SW480 (cell line): ENCODE measurements around the gene ZMAT2.
"Not testable (repeated sequence)": the region's sequence is repeated elsewhere in the genome, so short reads cannot be mapped to it uniquely, and the experiment has no call there.

ENCODE experiments used
- DNase-seq: peaks from one replicate; pipeline ENCODE4 v3.0.0-alpha.2; 2016; ENCODE audit warnings: low spot score

Gene ZMAT2, protein sequence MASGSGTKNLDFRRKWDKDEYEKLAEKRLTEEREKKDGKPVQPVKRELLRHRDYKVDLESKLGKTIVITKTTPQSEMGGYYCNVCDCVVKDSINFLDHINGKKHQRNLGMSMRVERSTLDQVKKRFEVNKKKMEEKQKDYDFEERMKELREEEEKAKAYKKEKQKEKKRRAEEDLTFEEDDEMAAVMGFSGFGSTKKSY

DNA sequence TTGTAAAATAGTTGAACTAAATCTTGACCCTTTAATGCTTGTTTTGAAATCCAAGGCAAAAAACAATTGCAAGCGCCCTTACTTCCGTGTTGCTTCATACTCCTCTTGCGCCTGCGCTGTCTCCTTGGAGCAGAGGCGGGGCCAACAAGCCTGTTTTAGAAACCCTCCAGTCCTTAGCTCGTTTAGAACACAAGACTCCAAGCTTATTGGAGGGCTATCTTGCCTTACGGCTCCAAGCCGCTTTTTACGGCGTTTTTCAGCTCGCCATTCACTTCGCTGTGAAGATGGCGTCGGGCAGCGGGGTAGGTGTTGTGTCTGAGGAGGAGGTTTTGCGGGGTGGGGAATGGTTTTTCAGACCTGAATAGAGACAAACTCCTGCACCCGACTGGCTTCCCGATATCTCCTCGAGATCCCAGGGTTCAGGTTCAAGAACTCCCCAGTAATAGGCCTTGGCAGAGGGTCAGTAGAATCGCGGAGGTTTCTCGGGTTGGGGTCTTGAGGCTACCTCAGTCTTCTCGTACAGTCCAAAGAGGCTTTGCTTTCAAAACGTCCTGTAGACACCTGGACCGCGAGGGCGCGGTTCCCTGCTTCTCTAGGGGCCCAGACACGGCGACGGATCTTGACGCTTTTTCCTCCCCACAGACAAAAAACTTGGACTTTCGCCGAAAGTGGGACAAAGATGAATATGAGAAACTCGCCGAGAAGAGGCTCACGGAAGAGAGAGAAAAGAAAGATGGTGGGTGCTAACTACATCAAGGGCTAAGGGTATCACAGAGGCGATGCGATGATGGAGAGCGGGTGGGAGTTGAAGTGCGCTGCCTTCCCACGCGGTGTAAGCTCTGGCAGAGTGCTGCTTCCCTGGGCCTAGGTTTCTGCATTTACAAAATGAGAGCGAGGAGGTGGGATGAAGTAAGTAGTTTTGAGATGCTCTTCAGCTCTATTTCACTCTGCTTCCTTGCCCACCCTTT is at the start of gene ZMAT2:
Gene ZMAT2 (plus strand): TSS at position 271 of the 968 bp plus-strand sequence. CDS start 14 bp downstream, at position 285.
- peak; percentile 99 for DNase-seq

DNA sequence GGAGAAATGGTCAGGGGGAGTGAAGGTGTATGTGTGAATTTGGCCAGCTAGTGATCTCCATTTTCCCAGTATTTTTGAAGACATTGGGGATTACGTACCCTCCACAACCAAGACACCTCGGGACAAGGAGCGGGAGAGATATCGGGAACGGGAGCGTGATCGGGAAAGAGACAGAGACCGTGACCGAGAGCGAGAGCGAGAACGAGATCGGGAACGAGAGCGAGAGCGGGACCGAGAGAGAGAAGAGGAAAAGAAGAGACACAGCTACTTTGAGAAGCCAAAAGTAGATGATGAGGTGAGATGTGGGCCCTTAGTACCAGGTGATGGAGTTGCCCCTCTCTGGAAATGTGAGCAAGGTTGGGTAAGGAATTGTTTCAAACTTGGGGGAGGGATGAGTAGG is 41.4 kb upstream of the ZMAT2 start:
- no peak for DNase-seq

DNA sequence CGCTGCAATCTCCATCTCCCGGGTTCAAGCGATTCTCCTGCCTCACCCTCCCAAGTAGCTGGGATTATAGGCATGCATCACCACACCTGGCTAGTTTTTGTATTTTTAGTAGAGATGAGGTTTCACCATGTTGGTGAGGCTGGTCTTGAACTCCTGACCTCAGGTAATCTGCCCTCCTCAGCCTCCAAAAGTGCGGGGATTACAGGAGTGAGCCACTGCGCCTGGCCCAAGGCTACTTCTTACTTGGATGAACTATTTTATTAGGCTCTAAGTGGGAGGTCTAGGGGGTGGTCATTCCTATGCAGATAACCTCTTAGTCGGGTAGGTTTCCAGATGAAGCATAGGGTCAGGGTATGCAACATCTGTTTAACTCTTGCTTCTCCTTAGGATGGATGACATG is 39.9 kb upstream of the ZMAT2 start:
- not testable (repeated sequence) for DNase-seq

DNA sequence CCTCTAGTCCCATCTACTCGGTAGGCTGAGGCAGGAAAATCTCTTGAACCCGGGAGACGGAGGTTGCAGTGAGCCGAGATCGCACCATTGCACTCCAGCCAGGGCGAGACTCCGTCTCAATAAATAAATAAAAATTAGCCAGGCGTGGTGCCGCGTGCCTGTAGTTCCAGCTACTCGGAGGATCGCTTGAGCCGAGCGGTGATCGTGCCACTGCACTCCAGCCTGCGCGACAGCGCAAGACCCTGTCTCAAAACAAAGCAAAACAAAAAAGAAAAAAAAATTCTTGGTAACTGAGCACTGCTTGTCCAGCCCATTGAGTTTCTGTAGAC is 36.3 kb upstream of the ZMAT2 start:
- no peak for DNase-seq

DNA sequence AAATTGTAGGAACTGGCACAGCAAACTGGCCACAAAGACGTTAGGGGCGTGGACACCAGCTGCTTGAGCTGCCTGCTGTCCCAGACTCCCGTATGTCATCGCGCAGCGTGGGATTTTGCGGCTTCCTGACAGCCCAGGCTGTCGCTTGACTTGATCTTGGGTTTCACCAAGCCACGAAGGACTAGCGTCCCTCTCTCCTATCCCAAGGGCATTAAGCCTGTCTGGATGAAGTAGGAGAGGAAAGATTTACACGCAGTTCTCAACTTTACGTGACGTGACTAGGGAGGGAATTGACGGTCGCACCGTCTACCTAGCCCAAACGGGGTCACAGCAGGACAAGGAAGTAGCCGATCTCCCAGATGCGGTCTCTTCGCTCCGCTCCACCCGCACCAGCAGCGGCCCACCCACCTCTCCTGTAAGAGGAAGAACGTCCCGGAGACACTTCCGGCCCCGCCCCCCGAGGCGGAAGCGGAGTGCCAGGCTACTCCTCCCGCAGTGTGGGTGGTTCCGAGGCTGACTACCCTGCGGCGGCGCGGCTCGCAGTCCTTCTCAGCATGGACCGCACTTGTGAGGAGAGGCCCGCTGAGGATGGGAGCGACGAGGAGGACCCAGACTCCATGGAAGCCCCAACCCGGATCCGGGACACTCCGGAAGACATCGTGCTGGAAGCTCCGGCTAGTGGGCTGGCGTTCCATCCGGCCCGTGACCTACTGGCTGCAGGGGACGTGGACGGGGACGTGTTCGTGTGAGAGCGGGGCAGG is 35.7 kb upstream of the ZMAT2 start, which contains the start of gene WDR55:
Gene WDR55 (plus strand): TSS at position 546 of the 761 bp plus-strand sequence. CDS start 9 bp downstream, at position 555.
- DNase-seq: peak; percentile 97

DNA sequence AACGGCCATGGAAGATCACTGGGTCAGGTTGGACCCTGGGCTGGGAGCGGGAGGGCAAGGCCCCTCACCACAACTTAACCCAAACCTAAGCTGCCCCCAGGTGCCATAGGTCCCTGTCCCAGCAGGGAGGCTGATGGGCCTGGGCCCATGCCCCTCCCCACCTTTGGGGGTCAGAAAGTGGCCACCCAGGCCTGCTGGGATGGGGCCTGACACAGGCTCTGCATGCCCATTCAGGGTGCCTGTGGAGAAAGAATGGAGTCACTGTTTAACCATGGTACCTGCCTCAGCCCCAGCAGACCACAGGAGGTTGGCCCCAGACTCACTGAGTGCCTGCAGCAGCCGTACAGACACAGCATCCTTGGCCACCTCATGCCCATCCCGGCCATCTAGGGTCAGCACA is 29.2 kb upstream of the ZMAT2 start:
- not testable (repeated sequence) for DNase-seq

DNA sequence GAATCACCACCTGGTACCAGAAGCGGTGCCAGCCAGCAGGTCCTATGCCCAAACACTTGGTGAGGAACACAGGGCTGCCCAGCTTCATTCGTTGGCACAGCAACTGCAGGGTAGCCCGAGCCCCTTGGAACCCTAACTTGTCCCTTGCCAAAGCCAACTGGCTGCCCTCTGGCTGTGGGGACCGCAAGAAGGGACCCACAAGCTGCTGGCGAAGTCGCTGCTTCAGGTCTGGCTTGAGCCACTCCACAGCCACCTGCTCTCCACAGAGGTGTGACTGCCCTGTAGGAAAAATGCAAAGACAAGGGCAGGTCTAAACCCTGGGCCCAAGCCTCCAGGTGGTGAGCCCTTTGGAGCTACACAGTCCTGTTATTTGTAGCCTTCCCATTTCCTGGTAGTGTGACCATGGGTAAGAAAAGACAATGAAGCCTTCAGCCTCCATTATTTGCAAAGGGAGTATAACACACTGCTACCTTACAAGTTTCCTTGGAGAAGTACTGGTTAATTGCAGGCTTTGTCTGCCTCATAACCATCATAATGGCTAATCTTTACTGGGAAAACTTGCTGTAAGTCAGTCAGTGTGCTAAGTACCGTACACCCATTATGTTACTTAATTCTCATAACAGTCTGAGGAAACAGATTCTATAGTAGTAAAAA is 28.6 kb upstream of the ZMAT2 start:
- DNase-seq: no peak

DNA sequence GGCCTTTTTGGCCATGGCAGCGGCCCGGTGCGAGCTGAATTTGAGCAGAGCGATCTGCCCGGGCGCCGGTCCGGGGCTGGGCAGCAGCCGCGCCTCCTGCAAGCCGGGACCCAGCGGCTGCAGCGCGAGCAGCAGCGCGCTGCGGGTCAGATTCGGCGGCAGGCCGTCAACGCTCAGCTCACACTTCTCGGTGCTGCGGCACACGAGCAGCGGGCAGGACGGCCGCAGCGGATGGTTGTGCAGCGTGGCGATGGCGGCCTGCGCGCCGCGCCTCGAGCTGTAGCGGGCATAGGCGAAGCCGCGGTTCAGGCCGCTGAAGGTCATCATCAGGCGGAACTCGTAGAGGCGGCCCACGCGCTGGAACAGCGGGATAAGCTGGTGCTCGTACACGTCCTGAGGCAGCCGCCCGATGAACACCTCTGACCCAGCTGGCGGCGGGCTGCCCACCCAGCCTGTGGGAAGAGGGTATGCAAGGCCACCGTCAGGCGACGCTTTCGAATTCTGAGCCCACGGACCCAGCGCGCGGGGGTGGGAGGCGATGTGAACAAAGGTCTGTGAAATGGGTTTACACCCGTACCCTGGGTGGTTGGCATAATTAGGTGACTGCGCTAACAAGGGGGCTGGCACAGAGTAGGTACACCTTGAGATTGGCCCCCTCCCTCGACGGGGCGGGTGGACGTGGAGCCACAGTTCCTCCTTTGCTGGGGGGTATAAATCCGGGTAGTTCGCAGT is 27.6 kb upstream of the ZMAT2 start:
- DNase-seq: no peak

DNA sequence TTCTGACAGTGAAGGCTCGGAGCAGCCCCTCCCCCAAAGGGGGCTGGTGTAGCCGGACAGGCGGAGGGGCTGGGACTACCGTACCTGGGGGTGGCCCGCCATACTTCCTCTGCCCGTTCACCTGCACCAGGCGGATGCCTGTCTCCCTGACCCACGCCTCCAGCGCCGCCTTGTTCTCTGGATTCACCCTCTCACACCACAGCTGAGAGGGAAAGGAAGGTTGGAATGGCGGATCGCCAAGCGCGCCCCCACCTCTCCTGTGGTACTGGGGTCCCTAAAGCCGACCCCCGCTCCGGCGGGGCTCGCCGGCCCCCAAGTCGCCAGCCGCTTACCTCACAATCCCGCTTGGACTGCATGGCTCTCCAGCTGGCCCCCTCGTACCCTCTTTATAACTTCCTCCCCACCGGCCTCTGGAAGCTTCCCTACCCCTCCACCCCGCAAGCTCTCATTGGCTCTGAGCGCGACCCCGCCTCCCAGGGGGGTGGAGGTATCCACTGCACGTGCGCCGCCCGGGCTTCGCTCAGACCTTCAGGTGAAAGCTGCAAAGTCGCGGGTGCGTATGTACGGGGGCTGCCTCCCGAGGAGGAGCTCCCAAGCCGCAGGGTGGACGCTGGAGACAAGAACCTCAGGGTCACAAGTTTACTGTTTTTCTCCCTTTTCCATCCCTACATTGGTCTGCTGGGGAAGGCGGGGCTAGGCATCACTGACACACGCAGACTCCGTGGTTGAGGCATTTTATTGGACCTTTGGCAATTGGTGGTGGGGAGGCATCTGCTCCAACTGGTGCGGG is 26.9 kb upstream of the ZMAT2 start, which contains the start of gene DND1:
Gene DND1 (minus strand): TSS at position 390 of the 790 bp plus-strand sequence. CDS start 34 bp downstream, at position 356.
- DNase-seq: no peak

DNA sequence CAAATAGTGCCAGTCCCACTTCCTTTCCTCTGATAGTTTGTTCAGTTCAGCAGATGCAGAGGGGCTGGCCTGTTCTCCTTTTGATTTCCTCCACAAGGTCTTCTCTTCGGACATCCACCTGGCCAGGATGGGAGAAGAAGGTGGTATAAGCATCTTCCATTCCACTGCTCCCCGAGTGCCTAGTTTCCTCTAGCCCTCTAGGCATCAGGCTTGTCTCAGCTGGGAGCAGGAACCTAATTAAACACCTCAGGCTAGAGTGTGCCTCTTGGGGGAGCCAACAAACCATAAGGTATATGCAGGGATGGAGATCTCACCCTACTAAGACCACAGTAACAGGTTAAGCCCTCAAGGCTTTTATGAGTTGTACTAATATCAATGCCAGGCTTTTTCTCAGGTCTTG is 26.0 kb upstream of the ZMAT2 start:
- no peak for DNase-seq

DNA sequence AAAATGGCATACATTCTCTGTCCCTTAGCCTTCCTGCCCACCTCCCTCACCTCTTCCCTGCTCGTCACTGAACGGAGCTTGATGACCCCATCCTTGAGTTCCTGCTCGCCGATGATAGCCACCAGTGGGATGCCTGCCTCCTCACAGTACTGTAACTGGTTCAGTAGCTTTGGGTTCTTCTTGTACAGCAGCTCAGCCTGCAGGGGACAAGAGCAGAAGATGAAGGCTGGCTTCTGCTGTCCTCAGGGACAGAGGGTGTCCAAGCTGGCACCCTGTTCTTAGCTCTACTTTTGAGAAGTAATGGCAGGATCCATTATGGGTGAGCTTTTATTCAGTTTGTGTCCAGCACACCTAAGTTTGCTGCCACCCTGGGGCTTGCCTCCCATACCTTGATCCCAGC is 25.6 kb upstream of the ZMAT2 start:
- DNase-seq: no peak

DNA sequence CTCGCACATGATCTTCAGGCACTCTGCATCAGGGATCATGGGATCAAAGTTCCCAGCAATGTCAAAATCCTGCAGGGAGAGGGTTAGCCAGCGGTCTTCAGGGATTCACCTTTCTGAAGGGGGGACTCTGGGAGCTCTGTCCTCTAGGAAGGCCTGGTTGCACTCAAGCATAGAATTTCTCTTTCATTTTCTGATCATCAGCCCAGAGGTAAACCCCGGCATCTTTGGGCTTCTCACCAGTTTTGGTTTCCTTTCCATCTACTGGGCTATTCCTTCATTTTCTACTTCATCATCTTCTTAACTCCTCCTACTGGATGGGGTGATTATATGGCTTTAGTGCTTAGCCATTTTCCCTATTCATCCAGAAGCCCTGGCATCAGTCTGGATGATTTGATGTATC is 22.3 kb upstream of the ZMAT2 start:
- no peak for DNase-seq

DNA sequence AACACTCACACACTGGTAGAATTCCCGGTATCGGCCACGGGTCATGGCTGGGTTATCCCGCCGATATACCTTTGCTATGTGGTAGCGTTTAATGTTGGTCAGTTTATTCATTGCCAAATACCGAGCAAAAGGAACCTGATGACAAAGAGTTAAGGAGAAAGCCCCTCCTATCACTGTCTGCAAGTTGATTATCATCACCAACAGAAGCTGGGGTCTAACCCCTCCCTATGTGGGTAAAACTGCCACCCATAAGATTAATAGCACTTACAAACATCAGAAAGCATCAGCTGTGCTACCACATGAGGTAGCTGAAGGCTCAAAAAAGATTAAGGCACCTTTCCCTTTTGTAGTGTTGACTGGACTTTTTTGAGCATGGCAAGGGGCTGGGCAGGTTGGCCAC is 21.3 kb upstream of the ZMAT2 start:
- no peak for DNase-seq

DNA sequence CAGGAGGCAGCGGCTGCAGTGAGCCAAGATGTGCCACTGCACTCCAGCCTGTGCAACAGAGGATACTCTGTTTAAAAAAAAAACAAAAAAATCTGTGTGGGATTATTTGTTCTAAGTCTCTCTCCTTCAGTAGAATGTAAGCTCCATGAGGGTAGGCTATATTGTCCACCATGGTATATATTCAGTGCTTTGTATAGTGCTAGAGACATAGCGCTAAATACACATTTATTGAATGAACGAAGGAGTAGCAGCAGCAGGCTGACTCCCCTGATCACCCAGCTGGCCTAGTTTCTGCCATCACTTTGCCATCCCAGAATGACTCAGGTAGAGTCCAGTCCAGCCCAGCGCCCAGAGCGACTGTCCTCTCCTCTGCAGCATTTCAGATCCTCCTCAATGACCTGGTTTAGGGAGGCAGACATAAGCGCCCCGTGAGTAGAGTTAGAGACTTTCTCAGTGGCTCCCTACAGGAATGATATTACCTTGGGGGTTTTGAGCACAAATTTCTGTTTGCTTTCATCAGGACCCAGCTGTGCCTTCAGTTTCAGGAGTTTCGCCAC is 9.8 kb upstream of the ZMAT2 start:
- peak; percentile 25 for DNase-seq

DNA sequence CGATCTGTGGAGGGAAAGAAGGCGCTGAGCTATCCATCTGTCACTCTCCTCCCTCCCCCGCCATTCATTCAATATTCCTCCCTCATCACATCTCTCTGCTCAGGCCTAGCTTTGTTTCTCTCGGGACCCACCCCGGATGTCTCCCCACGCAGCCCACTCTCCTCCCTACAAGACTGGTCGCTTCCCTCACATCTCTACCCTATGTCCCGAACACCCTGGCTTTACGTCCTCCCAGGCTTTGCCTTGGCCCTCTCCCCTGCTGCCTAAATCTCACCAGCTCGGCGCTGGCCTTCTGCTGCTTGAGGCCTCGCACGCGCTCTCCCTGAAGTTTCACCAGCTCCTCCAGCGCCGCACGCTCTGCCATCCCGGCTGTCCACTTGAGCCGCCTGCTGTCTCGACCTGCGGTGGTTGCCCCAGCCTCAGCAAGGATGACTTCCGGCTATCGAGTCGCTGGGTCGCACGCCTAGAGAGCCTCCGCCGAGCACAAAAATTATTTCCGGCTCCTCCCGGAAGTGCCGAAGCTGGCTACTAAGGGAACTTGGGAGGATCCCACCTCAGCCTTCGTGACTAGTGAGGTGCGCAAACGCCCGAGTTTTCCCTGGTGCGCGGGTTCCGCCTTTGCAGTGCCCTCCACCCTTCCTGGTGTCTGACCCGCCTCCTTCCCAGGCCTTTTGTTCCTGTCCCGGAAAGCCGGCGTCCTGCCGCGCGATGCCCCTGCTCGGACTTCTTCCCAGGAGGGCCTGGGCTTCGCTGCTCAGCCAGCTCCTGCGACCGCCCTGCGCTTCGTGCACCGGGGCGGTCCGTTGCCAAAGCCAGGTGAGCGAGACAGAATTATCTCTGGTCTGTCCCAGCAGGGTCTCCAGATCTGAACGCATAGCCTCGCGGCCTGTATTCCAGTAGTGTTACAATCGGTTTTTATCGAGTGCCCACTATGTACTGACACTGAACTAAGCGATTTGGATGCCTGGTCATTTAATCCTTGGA is 9.0 kb upstream of the ZMAT2 start, which contains the start of the genes HARS1 and HARS2:
Gene HARS1 (minus strand): TSS at position 430 of the 984 bp plus-strand sequence. CDS start 66 bp downstream, at position 364.
Gene HARS2 (plus strand): TSS at position 515 of the 984 bp plus-strand sequence. CDS start 194 bp downstream, at position 709.
- DNase-seq: peak; percentile 98

DNA sequence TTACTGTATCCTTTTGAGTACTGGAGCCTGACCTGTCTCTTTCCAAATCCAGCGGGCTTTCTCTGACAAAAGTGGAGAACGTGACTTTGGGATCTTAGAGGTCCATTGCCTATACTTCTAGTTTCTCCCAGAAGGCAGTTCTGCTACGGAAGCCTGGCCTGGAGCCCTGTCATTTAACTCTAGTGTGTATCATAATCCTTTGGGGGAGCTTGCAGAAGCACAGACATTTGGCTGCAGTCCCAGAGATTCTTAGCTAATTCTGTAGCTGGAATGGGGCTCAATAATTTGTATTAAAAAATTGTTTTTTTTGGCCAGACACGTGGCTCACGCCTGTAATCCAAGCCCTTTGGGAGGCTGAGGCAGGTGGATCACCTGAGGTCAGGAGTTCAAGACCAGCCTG is 6.0 kb upstream of the ZMAT2 start:
- no peak for DNase-seq

DNA sequence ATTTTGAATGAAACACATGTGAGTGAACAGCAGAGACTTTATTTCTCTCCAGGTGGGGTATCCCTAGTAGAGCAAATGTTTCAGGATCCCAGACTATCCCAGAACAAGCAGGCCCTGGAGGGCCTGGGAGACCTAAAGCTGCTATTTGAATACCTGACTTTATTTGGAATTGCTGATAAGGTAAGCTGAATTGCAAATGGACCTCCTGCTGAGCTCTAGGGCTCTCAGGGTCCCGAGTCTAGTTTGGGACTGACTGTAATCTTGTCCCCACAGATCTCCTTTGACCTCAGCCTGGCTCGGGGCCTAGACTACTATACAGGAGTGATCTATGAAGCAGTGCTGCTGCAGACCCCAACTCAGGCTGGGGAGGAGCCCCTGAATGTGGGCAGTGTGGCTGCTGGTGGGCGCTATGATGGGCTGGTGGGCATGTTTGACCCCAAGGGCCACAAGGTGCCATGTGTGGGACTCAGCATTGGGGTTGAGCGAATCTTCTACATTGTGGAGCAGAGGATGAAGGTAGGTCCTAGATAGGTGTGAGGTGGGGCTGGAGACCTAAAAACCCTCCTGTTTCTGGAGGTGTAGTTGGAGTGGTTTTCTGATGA is 3.3 kb upstream of the ZMAT2 start:
- DNase-seq: no peak

DNA sequence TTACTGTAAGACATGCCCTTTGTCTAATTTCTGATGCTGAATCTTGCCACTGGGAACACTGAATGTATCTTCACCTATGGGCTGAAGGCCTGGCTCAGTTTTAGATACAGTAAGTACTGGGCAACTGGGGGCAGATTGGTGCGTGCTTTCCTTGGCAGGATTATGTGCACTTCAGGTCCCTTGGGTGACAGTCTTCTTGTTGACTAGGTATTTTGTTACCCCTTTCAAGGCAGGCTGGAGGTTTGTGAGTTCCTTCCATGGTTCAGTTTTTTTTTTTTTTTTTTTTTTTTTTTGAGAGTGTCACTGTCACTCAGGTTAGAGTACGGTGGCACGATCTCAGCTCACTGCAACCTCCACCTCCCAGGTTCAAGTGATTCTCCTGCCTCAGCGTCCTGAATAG is 7.6 kb downstream of the ZMAT2 start:
- DNase-seq: no peak
